ENCODE data around the gene PRKN.

DNA sequence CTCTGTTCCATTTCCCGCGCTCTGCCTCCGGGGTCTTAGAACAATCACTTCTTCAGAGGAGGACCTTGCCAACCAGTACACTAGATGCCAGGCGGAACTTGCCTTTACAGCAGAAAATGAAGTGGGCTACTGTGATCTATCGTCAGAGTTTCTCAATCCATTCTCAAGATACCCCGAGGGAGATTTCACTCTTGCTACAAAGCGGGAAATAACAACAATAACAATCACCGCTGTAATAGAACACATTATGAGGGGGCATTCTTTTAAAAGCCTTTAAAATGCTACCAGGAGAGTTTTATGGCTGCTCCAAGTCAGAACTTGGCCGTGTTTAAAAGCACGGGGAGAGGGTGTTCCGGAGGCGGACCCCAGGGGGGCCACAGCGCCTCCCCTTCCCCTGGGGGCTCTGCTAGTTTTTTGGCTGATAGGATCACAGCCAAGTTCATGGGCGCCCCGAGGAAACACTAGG, 836.7 kb downstream of the PRKN start:
- TF ChIP-seq, protein P1, sequence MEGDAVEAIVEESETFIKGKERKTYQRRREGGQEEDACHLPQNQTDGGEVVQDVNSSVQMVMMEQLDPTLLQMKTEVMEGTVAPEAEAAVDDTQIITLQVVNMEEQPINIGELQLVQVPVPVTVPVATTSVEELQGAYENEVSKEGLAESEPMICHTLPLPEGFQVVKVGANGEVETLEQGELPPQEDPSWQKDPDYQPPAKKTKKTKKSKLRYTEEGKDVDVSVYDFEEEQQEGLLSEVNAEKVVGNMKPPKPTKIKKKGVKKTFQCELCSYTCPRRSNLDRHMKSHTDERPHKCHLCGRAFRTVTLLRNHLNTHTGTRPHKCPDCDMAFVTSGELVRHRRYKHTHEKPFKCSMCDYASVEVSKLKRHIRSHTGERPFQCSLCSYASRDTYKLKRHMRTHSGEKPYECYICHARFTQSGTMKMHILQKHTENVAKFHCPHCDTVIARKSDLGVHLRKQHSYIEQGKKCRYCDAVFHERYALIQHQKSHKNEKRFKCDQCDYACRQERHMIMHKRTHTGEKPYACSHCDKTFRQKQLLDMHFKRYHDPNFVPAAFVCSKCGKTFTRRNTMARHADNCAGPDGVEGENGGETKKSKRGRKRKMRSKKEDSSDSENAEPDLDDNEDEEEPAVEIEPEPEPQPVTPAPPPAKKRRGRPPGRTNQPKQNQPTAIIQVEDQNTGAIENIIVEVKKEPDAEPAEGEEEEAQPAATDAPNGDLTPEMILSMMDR (IDR thresholded peaks at IDR 0.05), result no peak
- no peak for TF ChIP-seq POLR2A (IDR thresholded peaks at IDR 0.05)
